NB4 (cell line): ENCODE measurements around the gene KIF1B.
"Not testable (repeated sequence)": the region's sequence is repeated elsewhere in the genome, so short reads cannot be mapped to it uniquely, and the experiment has no call there.

Experiments
- DNase-seq: peaks from one replicate; pipeline ENCODE4 v3.0.0; 2010; ENCODE audit warnings: low read depth
- H3K4me3 ChIP-seq: one replicate; pipeline ENCODE4 v1.5.1; 2011; ENCODE audit warnings: mild to moderate bottlenecking, low read depth, low read length, moderate library complexity
- MYC ChIP-seq: IDR thresholded peaks from 2 replicates; pipeline ENCODE4 v1.6.1; 2011; ENCODE audit warnings: low read depth, low read length
- POLR2A ChIP-seq: IDR thresholded peaks from 2 replicates; pipeline ENCODE4 v1.6.1; 2011; ENCODE audit warnings: mild to moderate bottlenecking; ENCODE audit not compliant: insufficient read length; ENCODE audit errors: extremely low read depth
- TF ChIP-seq, protein P1 (sequence below): IDR thresholded peaks from one replicate; pipeline ENCODE4 v1.5.1; 2012; ENCODE audit warnings: low read depth, low read length
- TF ChIP-seq, protein P2 (sequence below): IDR thresholded peaks from 2 replicates; pipeline ENCODE4 v1.6.1; 2011; ENCODE audit warnings: low read depth, low read length

KIF1B gene

DNA sequence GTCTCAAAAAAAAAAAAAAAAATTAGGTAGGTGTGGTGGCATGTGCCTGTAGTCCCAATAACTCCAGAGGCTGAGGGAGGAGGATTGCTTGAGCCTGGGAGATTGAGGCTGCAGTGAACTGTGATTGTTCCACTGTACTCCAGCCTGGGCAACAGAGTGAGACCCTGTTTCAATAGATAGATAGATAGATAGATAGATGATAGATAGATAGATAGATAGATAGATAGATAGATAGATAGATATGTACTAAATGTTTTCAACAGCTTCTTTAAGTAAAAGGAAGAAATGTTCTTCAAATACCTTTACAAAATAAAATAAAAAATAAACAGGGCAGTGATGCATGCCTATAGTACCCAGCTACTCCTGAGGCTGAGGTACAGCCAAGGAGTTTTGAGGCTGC lies 9.8 kb downstream of the KIF1B start:
- no peak overlapping the region for H3K4me3 ChIP-seq
- no peak for DNase-seq
- TF ChIP-seq POLR2A (no peak), MYC (no peak)
- TF ChIP-seq, protein P1, sequence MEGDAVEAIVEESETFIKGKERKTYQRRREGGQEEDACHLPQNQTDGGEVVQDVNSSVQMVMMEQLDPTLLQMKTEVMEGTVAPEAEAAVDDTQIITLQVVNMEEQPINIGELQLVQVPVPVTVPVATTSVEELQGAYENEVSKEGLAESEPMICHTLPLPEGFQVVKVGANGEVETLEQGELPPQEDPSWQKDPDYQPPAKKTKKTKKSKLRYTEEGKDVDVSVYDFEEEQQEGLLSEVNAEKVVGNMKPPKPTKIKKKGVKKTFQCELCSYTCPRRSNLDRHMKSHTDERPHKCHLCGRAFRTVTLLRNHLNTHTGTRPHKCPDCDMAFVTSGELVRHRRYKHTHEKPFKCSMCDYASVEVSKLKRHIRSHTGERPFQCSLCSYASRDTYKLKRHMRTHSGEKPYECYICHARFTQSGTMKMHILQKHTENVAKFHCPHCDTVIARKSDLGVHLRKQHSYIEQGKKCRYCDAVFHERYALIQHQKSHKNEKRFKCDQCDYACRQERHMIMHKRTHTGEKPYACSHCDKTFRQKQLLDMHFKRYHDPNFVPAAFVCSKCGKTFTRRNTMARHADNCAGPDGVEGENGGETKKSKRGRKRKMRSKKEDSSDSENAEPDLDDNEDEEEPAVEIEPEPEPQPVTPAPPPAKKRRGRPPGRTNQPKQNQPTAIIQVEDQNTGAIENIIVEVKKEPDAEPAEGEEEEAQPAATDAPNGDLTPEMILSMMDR = no peak
- TF ChIP-seq, protein P2, sequence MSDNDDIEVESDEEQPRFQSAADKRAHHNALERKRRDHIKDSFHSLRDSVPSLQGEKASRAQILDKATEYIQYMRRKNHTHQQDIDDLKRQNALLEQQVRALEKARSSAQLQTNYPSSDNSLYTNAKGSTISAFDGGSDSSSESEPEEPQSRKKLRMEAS = no peak

DNA sequence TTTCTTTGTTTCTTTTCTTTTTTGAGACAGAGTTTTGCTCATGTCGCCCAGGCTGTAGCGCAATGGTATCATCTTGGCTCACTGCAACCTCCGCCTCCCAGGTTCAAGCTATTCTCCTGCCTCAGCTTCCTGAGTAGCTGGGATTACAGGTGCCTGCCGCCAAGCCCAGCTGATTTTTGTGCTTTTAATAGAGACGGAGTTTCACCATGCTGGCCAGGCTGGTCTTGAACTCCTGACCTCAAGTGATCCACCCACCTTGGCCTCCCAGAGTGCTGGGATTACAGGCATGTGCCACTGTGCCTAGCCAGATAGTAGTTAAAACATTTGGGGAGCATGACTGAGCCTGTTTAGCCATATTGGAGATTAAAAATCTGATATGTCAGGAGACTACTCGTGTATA lies 10.3 kb downstream of the KIF1B start:
- not testable (repeated sequence) for DNase-seq, H3K4me3 ChIP-seq

DNA sequence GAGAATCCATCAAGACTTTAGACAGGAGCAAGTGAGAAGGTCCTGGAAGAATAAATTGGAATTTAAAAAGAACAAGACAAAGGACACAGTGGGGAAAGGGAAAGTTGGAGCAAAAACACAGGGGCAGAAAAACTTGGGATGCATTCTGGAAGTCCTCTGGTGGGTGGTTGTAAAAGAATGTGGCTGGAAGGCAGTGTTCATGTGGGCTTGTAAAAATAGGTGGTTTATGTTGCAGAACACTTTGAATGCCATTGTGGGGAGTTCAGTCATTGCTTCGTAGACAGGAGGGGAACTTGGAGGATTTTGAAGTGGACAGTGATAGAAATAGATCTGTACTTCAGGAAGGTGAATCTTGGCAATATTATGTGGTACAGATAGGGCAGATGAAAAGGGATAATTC lies 15.2 kb downstream of the KIF1B start:
- TF ChIP-seq, protein P1 = no peak
- TF ChIP-seq, protein P2 = no peak
- TF ChIP-seq POLR2A (no peak), MYC (no peak)
- DNase-seq = no peak
- H3K4me3 ChIP-seq = no peak overlapping the region

DNA sequence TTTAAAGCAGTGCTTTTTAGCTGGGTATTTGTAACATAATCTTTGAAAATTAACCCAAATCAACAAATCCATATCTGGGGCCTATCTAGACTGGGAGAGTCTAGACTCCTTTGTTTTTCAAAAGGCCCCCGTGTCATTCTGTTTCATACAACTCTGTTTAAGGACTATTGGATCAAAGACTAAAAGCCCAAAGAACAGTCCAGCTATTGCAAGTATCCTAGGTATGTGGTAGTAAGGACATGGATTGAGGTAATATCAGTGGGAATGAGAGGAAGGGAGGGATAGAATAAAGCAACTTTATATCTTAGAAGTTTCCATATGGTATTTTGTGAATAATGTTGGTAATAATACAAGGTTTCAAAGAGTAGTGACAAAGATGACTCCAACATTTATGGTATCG lies 18.2 kb downstream of the KIF1B start:
- DNase-seq = no peak

DNA sequence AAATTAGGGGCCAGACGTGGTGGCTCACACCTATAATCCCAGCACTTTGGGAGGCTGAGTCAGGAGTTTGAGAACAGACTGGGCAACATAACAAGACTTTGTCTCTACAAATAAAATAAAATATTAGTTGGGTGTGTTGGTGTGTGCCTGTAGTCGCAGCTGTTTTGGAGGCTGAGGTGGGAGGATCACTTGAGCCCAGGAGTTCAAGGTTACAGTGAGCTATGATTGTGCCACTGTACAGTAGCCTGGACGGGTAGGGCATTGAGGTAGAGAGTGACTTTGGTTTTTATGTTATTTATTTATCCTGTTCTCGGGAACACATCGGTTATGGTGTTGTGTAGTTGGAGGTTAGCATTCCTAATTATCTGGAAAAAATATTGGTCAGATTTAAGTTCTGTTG lies 19.5 kb downstream of the KIF1B start:
- no peak for TF ChIP-seq MYC
- TF ChIP-seq, protein P1 = no peak
- no peak for TF ChIP-seq POLR2A
- TF ChIP-seq, protein P2 = no peak
- DNase-seq = no peak
- H3K4me3 ChIP-seq = no peak overlapping the region

More for the DNA sequence above, 18.2 kb downstream of the KIF1B start:
- H3K4me3 ChIP-seq = no peak overlapping the region
- TF ChIP-seq, protein P1 = no peak
- TF ChIP-seq POLR2A = no peak
- no peak for TF ChIP-seq MYC
- TF ChIP-seq, protein P2 = no peak

DNA sequence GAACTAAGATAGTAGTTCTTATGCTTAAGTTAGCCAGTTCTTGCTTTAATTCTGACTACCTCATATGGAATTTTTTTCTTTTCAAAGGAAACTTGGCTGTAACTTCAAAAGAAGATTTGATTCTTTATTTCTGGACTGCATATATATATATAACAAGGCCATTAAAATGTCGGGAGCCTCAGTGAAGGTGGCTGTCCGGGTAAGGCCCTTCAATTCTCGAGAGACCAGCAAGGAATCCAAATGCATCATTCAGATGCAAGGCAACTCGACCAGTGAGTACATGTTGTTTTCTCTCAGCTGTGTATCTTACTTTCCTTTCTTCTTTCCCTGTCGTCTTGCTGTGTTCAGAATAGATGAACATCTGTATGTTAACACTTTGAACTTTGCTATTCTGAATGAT lies 21.8 kb downstream of the KIF1B start:
- DNase-seq = no peak
- TF ChIP-seq POLR2A = no peak
- TF ChIP-seq, protein P1 = no peak
- TF ChIP-seq, protein P2 = no peak
- H3K4me3 ChIP-seq = no peak overlapping the region
